ENCODE data around the gene ABR.

ABR gene

DNA sequence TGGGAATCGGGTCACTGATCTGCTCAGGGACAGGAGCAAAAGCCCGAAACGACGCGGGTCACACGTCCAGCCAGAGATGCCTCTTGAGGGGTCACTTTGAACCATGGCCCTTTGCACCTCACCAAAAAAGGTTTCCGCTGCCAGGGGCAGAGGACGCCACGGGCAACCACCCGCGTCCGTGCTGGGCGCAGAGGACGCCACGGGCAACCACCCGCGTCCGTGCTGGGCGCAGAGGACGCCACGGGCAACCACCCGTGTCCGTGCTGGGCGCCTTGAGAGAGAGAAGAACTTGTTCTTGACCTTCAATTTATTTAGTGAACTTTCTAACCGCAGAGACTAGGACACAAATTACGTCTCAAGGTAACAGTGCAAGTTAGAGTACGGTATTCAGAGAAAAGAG, 147.4 kb downstream of the ABR start:
- H3K79me2 ChIP-seq (ENCODE audit: low read length): no peaks in the 10 kb centered on the region
- H3K36me3 ChIP-seq (replicated peaks; ENCODE audit: low read depth, low read length): no peaks in the 10 kb centered on the region
- no peaks in the 10 kb centered on the region for H4K20me1 ChIP-seq (ENCODE audit: insufficient read depth, low read length)
- H3K4me3 ChIP-seq (ENCODE audit: low read length): no peak overlapping the region
- TF ChIP-seq EZH2phosphoT487 (IDR thresholded peaks at IDR 0.05; ENCODE audit: low read depth): no peak
- TF ChIP-seq, protein P1, sequence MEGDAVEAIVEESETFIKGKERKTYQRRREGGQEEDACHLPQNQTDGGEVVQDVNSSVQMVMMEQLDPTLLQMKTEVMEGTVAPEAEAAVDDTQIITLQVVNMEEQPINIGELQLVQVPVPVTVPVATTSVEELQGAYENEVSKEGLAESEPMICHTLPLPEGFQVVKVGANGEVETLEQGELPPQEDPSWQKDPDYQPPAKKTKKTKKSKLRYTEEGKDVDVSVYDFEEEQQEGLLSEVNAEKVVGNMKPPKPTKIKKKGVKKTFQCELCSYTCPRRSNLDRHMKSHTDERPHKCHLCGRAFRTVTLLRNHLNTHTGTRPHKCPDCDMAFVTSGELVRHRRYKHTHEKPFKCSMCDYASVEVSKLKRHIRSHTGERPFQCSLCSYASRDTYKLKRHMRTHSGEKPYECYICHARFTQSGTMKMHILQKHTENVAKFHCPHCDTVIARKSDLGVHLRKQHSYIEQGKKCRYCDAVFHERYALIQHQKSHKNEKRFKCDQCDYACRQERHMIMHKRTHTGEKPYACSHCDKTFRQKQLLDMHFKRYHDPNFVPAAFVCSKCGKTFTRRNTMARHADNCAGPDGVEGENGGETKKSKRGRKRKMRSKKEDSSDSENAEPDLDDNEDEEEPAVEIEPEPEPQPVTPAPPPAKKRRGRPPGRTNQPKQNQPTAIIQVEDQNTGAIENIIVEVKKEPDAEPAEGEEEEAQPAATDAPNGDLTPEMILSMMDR (IDR thresholded peaks at IDR 0.05; ENCODE audit: low read depth, low read length): no peak
- H3K4me2 ChIP-seq (ENCODE audit: low read length): no peak overlapping the region
- H3K27ac ChIP-seq (ENCODE audit: low read length): no peak overlapping the region
- no peaks in the 10 kb centered on the region for H3K4me1 ChIP-seq (ENCODE audit: low read length)
- no peaks in the 10 kb centered on the region for H3K9me3 ChIP-seq (ENCODE audit: insufficient read depth, low read length)
- H3K9ac ChIP-seq (ENCODE audit: low read length): no peak overlapping the region
- H3K27me3 ChIP-seq (ENCODE audit: low read depth, low read length): no peaks in the 10 kb centered on the region
- H2AFZ ChIP-seq (ENCODE audit: low read depth, low read length): no peak overlapping the region

DNA sequence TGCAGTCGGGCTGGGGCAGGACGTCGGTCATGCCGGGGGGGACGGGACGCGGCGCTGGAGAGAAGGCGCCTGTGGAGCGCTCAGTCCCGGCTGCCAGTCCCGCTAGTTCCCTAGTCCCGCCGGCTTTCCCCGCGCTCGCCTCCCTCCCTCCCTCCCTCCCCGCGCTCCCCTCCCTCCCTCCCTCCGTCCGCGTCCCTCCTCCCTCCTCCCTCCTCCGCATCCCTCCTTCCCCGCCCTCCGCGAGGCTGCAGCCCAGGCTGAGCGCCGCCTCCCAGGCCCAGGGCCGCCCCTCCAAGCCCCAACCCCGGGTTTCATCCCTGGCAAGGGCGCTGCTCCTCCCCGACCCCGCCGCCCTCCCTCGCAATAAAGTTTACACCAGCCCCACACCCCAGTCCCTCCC, 148.1 kb downstream of the ABR start:
- Histone ChIP-seq H3K4me1 (ENCODE audit: low read length) (no peaks in the 10 kb centered on the region), H3K27me3 (ENCODE audit: low read depth, low read length) (no peaks in the 10 kb centered on the region), H3K79me2 (ENCODE audit: low read length) (no peaks in the 10 kb centered on the region), H4K20me1 (ENCODE audit: insufficient read depth, low read length) (no peaks in the 10 kb centered on the region), H3K27ac (ENCODE audit: low read length) (no peak overlapping the region), H3K9ac (ENCODE audit: low read length) (no peak overlapping the region), H2AFZ (ENCODE audit: low read depth, low read length) (no peak overlapping the region), H3K36me3 (replicated peaks; ENCODE audit: low read depth, low read length) (no peaks in the 10 kb centered on the region), H3K4me3 (ENCODE audit: low read length) (no peak overlapping the region), H3K9me3 (ENCODE audit: insufficient read depth, low read length) (no peaks in the 10 kb centered on the region), H3K4me2 (ENCODE audit: low read length) (no peak overlapping the region)
- TF ChIP-seq, protein P1 (IDR thresholded peaks at IDR 0.05; ENCODE audit: low read depth, low read length): no peak
- TF ChIP-seq EZH2phosphoT487 (IDR thresholded peaks at IDR 0.05; ENCODE audit: low read depth): no peak

DNA sequence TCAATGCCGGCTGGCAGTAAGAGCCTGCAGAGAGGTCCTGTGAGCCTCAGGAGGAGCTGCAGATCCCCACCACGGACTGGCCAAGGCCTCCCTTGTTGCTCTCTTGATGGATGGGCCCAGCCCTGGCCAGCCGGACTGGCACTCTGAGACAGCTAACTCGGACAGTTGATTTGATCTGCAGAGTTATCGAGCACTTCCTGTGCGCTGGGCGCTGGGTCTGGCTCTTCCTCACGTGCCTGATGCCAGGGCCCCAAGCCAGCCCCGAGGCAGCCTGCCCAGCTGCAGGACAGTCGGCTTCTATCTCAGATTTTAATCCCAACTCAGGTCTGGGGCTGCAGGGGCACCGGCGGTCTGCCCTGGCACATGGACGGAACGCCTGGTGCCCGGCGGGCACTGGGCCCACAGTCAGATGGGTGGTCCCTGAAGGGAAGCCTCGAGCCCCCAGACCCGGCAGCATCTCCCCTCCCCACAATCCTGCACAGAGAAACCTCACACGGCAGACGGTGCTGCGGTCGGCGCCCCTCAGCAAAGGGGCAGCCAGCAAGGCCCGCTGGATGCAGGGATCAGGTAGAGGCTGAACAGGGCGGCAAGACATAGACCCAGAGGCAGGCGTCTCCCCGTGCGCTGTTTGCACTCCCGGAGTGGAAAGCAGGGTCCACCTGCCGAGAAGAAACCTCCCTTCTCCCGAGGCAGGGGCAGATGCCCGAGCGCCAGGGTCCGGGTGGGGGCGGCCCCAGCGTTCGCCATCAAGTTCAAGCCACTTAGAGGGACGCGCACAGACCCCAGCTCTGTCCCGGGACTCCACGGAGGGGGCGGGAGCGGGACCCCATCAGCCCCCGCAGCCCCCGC, 148.9 kb downstream of the ABR start:
- Histone ChIP-seq H3K9me3 (ENCODE audit: insufficient read depth, low read length) (no peaks in the 10 kb centered on the region), H3K4me3 (ENCODE audit: low read length) (no peak overlapping the region), H2AFZ (ENCODE audit: low read depth, low read length) (no peak overlapping the region), H3K9ac (ENCODE audit: low read length) (no peak overlapping the region), H3K27me3 (ENCODE audit: low read depth, low read length) (no peaks in the 10 kb centered on the region), H3K79me2 (ENCODE audit: low read length) (no peaks in the 10 kb centered on the region), H4K20me1 (ENCODE audit: insufficient read depth, low read length) (no peaks in the 10 kb centered on the region), H3K27ac (ENCODE audit: low read length) (no peak overlapping the region), H3K4me2 (ENCODE audit: low read length) (no peak overlapping the region), H3K36me3 (replicated peaks; ENCODE audit: low read depth, low read length) (no peaks in the 10 kb centered on the region), H3K4me1 (ENCODE audit: low read length) (no peaks in the 10 kb centered on the region)
- TF ChIP-seq, protein P1 (IDR thresholded peaks at IDR 0.05; ENCODE audit: low read depth, low read length): no peak
- TF ChIP-seq EZH2phosphoT487 (IDR thresholded peaks at IDR 0.05; ENCODE audit: low read depth): no peak

DNA sequence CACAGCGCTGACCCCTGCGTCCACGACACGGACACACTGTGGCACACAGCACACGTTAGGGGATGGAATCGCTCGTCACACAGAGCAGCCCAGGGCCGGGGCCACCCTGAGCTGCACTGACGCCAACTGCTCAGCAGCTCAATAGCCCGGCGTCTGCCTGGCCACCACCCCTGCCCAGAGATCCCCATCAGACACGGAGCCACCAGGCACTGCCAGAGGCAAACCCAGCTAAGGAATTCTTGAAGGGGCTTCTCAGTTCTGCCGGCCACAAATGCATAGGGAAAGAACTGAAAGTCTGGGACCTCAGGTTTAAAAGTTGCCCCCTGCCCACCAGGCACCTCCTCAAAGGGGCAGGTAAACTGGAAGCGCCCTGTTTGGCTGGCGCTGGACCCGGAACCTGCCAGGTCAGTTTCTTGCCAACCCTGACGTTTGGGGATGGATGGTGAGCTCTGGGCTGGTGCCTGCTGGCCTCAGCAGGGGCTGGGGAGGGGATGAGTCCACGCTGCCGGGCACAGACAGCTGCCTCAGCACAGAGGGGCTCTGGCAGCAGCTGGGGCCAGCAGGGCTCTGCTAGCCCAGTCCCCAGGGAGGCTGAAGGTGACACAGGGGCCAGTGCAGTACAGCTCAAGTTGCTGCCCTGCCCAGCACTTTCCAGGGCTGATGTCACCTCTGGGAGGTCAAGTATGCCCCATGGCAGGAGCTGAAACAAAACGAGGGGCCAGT, 149.7 kb downstream of the ABR start:
- no peak overlapping the region for H3K9ac ChIP-seq (ENCODE audit: low read length)
- no peak overlapping the region for H2AFZ ChIP-seq (ENCODE audit: low read depth, low read length)
- TF ChIP-seq, protein P1 (IDR thresholded peaks at IDR 0.05; ENCODE audit: low read depth, low read length): no peak
- TF ChIP-seq EZH2phosphoT487 (IDR thresholded peaks at IDR 0.05; ENCODE audit: low read depth): no peak
- H3K79me2 ChIP-seq (ENCODE audit: low read length): no peaks in the 10 kb centered on the region
- H3K36me3 ChIP-seq (replicated peaks; ENCODE audit: low read depth, low read length): no peaks in the 10 kb centered on the region
- H3K4me2 ChIP-seq (ENCODE audit: low read length): no peak overlapping the region
- H4K20me1 ChIP-seq (ENCODE audit: insufficient read depth, low read length): no peaks in the 10 kb centered on the region
- H3K27ac ChIP-seq (ENCODE audit: low read length): no peak overlapping the region
- no peaks in the 10 kb centered on the region for H3K4me1 ChIP-seq (ENCODE audit: low read length)
- no peaks in the 10 kb centered on the region for H3K9me3 ChIP-seq (ENCODE audit: insufficient read depth, low read length)
- no peak overlapping the region for H3K4me3 ChIP-seq (ENCODE audit: low read length)
- H3K27me3 ChIP-seq (ENCODE audit: low read depth, low read length): no peaks in the 10 kb centered on the region

Measured in OCI-LY3 (cell line).